Right ventricle myocardium superior (tissue), 1 donor: ENCODE measurements around the gene CD247. TPM values are rescaled to one million over a fixed set of nuclear protein-coding genes. Genes with fewer than 3 reads are reported as not detected.

Source experiments
- ATAC-seq: fragments of 200-7000 bp; cut with Tn5 transposase; one replicate; pipeline ENCODE4 v1.9.1; 2020; ENCODE audit warnings: mild to moderate bottlenecking; ENCODE audit not compliant: poor library complexity
- DNase-seq: peaks from one replicate; pipeline ENCODE4 v3.0.0-alpha.2; 2020
- intact Hi-C: fragments of 100-400 bp; cut with DNase I; formaldehyde crosslinking; loops from one replicate; pipeline ENCODE4 v1.11.2; 2022
- total RNA-seq: library from RNA; stranded (reverse); fragmentation: NEBNext Ultra II Directional; extraction: Animal tissue kit (Norgen Biotek cat#: 25700); gene quantifications from one replicate; pipeline ENCODE4 v1.2.1, GENCODE V29; 2021
- donor health status: DM: no; HTN: yes; CAD: no; lungs with severe emphysema.

CD247 gene
- total RNA-seq, 1 donor from 2014 or later = 0.54 TPM

- no peak for ATAC-seq
- intact Hi-C loops = no loop called here
- no peak for DNase-seq
These were observed 1.6 kb downstream of the CD247 start for GRCh38 chr1:167516404-167517388.

GRCh38 chr1:167515893-167516321, 2.4 kb downstream of the CD247 start:
- intact Hi-C loops = no loop called here
- no peak for ATAC-seq

GRCh38 chr1:167515461-167515860, 2.9 kb downstream of the CD247 start:
- intact Hi-C loops = no loop called here
- DNase-seq (no peak), ATAC-seq (no peak)

More at GRCh38 chr1:167515893-167516321, 2.4 kb downstream of the CD247 start:
- no peak for DNase-seq

- intact Hi-C loops = no loop called here
- no peak for DNase-seq
- ATAC-seq = no peak
These were observed 4.0 kb downstream of the CD247 start for GRCh38 chr1:167514288-167514687.

GRCh38 chr1:167512046-167512654, 6.2 kb downstream of the CD247 start:
- intact Hi-C loops = no loop called here
- no peak for DNase-seq
- ATAC-seq = no peak

GRCh38 chr1:167511374-167511986, 6.8 kb downstream of the CD247 start:
- ATAC-seq = no peak
- intact Hi-C loops = no loop called here
- no peak for DNase-seq

- intact Hi-C loops = no loop called here
- ATAC-seq (no peak), DNase-seq (no peak)
These were observed 7.4 kb downstream of the CD247 start for GRCh38 chr1:167510881-167511280.

GRCh38 chr1:167510244-167510643, 8.1 kb downstream of the CD247 start:
- ATAC-seq (no peak), DNase-seq (no peak)
- intact Hi-C loops = no loop called here

GRCh38 chr1:167509587-167509986, 8.7 kb downstream of the CD247 start:
- ATAC-seq (no peak), DNase-seq (no peak)
- intact Hi-C loops = no loop called here

GRCh38 chr1:167507719-167508118, 10.6 kb downstream of the CD247 start:
- intact Hi-C loops = no loop called here
- ATAC-seq (no peak), DNase-seq (no peak)

GRCh38 chr1:167504467-167504827, 13.9 kb downstream of the CD247 start:
- ATAC-seq = no peak
- DNase-seq = no peak
- intact Hi-C loops = no loop called here

GRCh38 chr1:167503626-167504466, 14.5 kb downstream of the CD247 start:
- intact Hi-C loops = no loop called here

GRCh38 chr1:167502719-167503462, 15.4 kb downstream of the CD247 start:
- DNase-seq = no peak
- no peak for ATAC-seq
- intact Hi-C loops = no loop called here

More at GRCh38 chr1:167503626-167504466, 14.5 kb downstream of the CD247 start:
- ATAC-seq (no peak), DNase-seq (no peak)

GRCh38 chr1:167502192-167502551, 16.2 kb downstream of the CD247 start:
- DNase-seq = no peak
- intact Hi-C loops = no loop called here
- no peak for ATAC-seq

GRCh38 chr1:167501515-167502191, 16.7 kb downstream of the CD247 start:
- intact Hi-C loops = no loop called here
- DNase-seq = no peak
- ATAC-seq = no peak

- intact Hi-C loops = no loop called here
- DNase-seq = no peak
- ATAC-seq = no peak
These were observed 18.0 kb downstream of the CD247 start for GRCh38 chr1:167500283-167500860.

GRCh38 chr1:167499664-167500101, 18.6 kb downstream of the CD247 start:
- intact Hi-C loops = no loop called here
- DNase-seq = no peak
- no peak for ATAC-seq
